Dermis lymphatic vessel endothelial cell (primary cell): ENCODE results near the gene DRD5. TPM values are rescaled to one million over a fixed set of nuclear protein-coding genes. Genes with fewer than 3 reads are reported as not detected.

Experiments
- total RNA-seq: library from RNA; depleted of rRNA; stranded (reverse); fragments of >200 nt; gene quantifications from 2 replicates; pipeline ENCODE4 v1.2.1, GENCODE V29; 2014

The DRD5 gene
- total RNA-seq = not detected in 2 replicates

DNA sequence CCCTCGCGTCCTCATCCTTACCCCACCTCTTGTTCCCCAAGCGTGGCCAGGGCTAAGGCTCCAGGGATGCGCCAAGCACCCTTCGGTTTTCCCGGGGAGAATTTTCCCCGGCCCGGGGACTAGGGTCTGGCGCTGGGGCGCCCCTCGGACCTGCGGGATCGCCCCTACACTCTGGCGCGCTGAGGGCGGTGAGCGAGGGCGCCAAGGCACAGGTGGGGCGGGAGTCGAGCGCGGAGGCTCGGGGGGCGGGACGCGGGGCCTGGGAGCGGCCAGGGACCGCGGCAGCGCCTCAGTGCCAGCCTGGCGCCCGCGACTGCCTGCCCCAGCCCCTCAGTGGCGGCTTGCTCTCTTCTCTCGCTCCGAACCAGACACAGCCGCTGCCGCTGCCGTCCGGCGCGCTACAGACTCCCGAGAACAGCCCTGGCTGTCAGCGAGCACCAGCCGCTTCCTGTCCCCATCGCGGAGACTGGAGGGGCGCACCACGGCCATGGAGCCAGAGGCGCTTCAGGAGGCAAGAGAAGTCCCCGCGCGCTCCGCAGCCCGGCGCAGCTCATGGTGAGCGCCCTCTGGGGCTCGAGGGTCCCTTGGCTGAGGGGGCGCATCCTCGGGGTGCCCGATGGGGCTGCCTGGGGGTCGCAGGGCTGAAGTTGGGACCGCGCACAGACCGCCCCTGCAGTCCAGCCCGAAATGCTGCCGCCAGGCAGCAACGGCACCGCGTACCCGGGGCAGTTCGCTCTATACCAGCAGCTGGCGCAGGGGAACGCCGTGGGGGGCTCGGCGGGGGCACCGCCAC lies at the start of gene DRD5:
Gene DRD5 (plus strand): TSS at position 292 of the 793 bp plus-strand sequence. CDS start 396 bp downstream, at position 688.

Other genes with a start within 250 kb of the DRD5 start
- 1.2 and 1.4 TPM in 2 replicates for gene SLC2A9, start 239.9 kb downstream of the DRD5 start, total RNA-seq